ENCODE results near the gene SFXN2.

- TF ChIP-seq CTCF (IDR thresholded peaks at IDR 0.05), result no peak
- no peak for TF ChIP-seq POLR2A (IDR thresholded peaks at IDR 0.05)
These were observed 41.1 kb upstream of the SFXN2 start for GRCh38 chr10:102673236-102673818.

All from esophagus squamous epithelium (tissue), 4 donors.